Lower leg skin (tissue), 4 donors: Measurements from ENCODE around the gene BCAR1. TPM values are rescaled to one million over a fixed set of nuclear protein-coding genes. Genes with fewer than 3 reads are reported as not detected.

Experiments
- DNase-seq, 2 donors: peaks; one replicate each; pipeline ENCODE4 v3.0.0-alpha.2; 2019; ENCODE audit warnings: low spot score in 2 of 2
- H3K4me3 ChIP-seq: fragments of 200-600 bp; sonication (generic); 2 replicates; pipeline ENCODE4 v1.5.1; 2017; ENCODE audit warnings: mild to moderate bottlenecking, low read depth; ENCODE audit not compliant: poor library complexity, severe bottlenecking
- CTCF ChIP-seq, 3 donors: fragments of 450-650 bp; IDR thresholded peaks; one replicate each; pipeline ENCODE4 v1.5.1; 2016; ENCODE audit warnings: antibody characterized with exemption in 3 of 3, mild to moderate bottlenecking in 3 of 3, moderate library complexity in 2 of 3
- POLR2A ChIP-seq, 2 donors: fragments of 450-650 bp; IDR thresholded peaks; one replicate each; pipeline ENCODE4 v1.6.1; 2016 to 2017; ENCODE audit warnings: antibody characterized with exemption in 2 of 2, mild to moderate bottlenecking in 1 of 2, moderate library complexity in 1 of 2
- WGBS, 2 donors: methylation state at CpG; one replicate each; pipeline ENCODE4 v1.1.5; 2018; 5-methylcytosine and 5-hydroxymethylcytosine counted together
- intact Hi-C: fragments of 100-400 bp; cut with DNase I; formaldehyde crosslinking; loops from one replicate; pipeline ENCODE4 v1.15.0; 2023; ENCODE audit warnings: low total_unique reads
- total RNA-seq, 4 donors: library from RNA; depleted of rRNA; stranded (reverse); fragments of >200 nt; gene quantifications; one replicate each; pipeline ENCODE4 v1.1.0, GENCODE V29; 2016

BCAR1 gene
- total RNA-seq, 4 donors from 2014 or later = 16.4 to 38.1 (median 28.8) TPM

- intact Hi-C loops = loop anchor here (5.0 kb wide), 2 partner anchors 148 to 163 kb away; no protein-coding TSS in a partner anchor
- WGBS, 2 donors = 82 to 83% methylated on average over 11 to 18 of the region's 19 CpGs
Observed at GRCh38 chr16:75239542-75240122, 11.8 kb downstream of the BCAR1 start.

GRCh38 chr16:75238853-75239541 is 12.4 kb downstream of the BCAR1 start:
- H3K4me3 ChIP-seq = no peak overlapping the region
- intact Hi-C loops = loop anchor here (5.0 kb wide), 2 partner anchors 148 to 163 kb away; no protein-coding TSS in a partner anchor
- no peak for TF ChIP-seq POLR2A (IDR thresholded peaks at IDR 0.05)
- TF ChIP-seq CTCF (IDR thresholded peaks at IDR 0.05) = no peak
- no peak for DNase-seq
- WGBS, 2 donors = 23 to 34% methylated on average over 7 to 15 of the region's 16 CpGs

More at GRCh38 chr16:75239542-75240122, 11.8 kb downstream of the BCAR1 start:
- H3K4me3 ChIP-seq = no peak overlapping the region
- DNase-seq = no peak
- TF ChIP-seq CTCF (IDR thresholded peaks at IDR 0.05) (no peak), POLR2A (IDR thresholded peaks at IDR 0.05) (no peak)

DNA sequence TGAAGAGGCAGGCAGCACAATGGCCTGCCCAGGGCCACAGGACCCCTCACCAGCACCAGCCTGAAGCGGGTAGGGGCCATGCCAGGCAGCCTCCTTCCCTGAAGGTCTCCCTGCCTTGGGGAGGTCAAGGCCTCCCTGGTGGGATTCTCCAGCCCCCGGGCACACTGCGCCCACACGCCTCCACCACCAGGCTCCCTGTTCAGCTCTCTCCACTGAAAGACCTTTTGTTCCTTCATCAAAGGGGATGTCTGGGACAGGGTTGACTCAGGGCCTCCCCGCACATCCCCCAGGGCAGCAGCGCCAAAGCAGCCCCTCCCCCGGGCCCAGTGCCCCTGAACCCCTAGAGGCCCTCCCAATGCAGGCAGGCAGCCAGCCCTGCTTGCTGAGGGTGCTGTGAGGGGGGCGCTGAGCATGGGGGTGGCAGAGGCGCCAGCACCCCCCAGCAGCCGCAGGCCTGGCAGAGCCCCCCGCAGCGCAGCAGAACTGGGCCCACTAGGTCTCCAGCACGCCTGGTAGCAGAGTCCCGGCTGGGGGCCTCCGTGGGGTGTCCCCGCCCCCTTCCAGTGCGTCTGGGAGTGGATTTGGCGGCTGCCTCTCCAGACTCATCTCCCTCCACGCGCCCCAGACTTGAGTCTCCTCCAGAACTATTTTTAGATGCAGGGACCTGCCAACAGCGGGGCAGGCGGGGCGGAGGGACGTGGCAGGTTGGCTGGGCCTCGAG is 13.1 kb downstream of the BCAR1 start:
- no peak overlapping the region for H3K4me3 ChIP-seq
- WGBS, 2 donors = 28 to 47% methylated on average over 14 to 16 of the region's 25 CpGs
- intact Hi-C loops = loop anchor here (5.0 kb wide), 2 partner anchors 149 to 164 kb away; no protein-coding TSS in a partner anchor
- peak in 1 of 2 donors; percentile 94 for DNase-seq
- TF ChIP-seq POLR2A (IDR thresholded peaks at IDR 0.05) = no peak
- TF ChIP-seq CTCF (IDR thresholded peaks at IDR 0.05) = no peak

DNA sequence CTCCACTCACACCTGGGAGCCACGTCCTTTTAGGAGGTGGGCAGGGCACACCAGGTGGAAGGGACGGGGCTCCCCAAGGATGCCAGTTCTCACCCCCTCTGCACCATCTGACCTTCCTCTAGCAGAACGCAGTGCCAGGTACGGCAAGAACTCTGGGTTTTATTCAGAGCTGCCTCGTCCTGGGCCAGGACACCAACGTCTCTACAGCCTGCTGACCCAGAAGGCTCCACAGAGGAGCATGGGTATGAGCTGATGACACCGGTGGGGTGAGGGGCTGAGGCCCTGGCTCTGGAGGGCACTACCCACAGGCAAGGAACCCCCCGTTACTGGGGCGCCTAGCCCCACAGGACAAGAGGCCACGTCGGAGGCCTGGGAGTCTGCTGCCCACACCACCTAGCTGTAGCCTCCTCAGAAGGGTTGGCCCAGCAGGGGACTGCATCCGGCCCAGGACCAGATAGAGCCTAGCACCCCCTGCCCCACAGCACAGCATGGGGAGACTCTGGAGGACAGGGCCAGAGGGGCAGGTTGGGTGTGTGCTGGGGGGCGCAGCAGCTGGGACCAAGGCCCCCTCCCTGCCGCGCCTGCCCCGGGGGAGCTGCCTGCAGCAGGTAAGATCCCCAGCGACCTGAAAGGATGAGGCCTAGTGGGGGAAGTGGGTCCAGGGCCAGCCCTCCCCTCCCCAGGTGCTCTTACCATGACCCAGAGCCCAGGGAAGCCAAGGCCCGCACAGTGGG is 13.9 kb downstream of the BCAR1 start:
- WGBS, 2 donors = 84 to 89% methylated on average over 15 to 18 of the region's 18 CpGs
- no peak for TF ChIP-seq CTCF (IDR thresholded peaks at IDR 0.05)
- no peak for TF ChIP-seq POLR2A (IDR thresholded peaks at IDR 0.05)
- intact Hi-C loops = loop anchor here (5.0 kb wide), 2 partner anchors 150 to 165 kb away; no protein-coding TSS in a partner anchor
- DNase-seq = no peak
- no peak overlapping the region for H3K4me3 ChIP-seq

- 92 to 94% methylated on average over 11 to 26 of the region's 28 CpGs for WGBS, 2 donors
- intact Hi-C loops = loop anchor here (5.0 kb wide), 2 partner anchors 150 to 165 kb away; no protein-coding TSS in a partner anchor
- no peak for DNase-seq
- TF ChIP-seq CTCF (IDR thresholded peaks at IDR 0.05) (no peak), POLR2A (IDR thresholded peaks at IDR 0.05) (no peak)
- no peak overlapping the region for H3K4me3 ChIP-seq
Observed at GRCh38 chr16:75236736-75237397, 14.6 kb downstream of the BCAR1 start.
